Fibroblast of lung (primary cell): ENCODE results near the gene TICAM2. TPM values are rescaled to one million over a fixed set of nuclear protein-coding genes. Genes with fewer than 3 reads are reported as not detected.

Experiments
- DNase-seq, 2 donors: peaks; one replicate each; pipeline versions ENCODE4 v3.0.0 to v3.0.0-alpha.2; 2010; ENCODE audit warnings: low read depth in 2 of 2
- H2AFZ ChIP-seq: 2 replicates; pipeline ENCODE4 v1.5.1; 2012; ENCODE audit warnings: low read length, control low read depth, inconsistent platforms
- H3K27ac ChIP-seq: 2 replicates; pipeline ENCODE4 v1.5.1; 2011; ENCODE audit warnings: low read length, control low read depth; ENCODE audit not compliant: insufficient read depth
- H3K27me3 ChIP-seq: 2 replicates; pipeline ENCODE4 v1.5.1; 2011; ENCODE audit warnings: mild to moderate bottlenecking, low read length; ENCODE audit not compliant: control insufficient read depth, insufficient read depth
- H3K36me3 ChIP-seq: 2 replicates; pipeline ENCODE4 v1.5.1; 2011; ENCODE audit warnings: low read length; ENCODE audit not compliant: control insufficient read depth, insufficient read depth
- H3K4me1 ChIP-seq: 2 replicates; pipeline ENCODE4 v1.5.1; 2011; ENCODE audit warnings: low read length; ENCODE audit not compliant: control insufficient read depth, insufficient read depth; ENCODE audit errors: extremely low read depth
- H3K4me2 ChIP-seq: 2 replicates; pipeline ENCODE4 v1.5.1; 2011; ENCODE audit warnings: low read length, control low read depth; ENCODE audit not compliant: insufficient read depth; ENCODE audit errors: extremely low read depth
- H3K4me3 ChIP-seq, 4 experiments: fragments of 200-600 bp in 1 of 4; sonication (generic) in 1 of 4; replicated peaks in 1 of 4; 2 replicates each; pipeline ENCODE4 v1.5.1; 2011 to 2016; ENCODE audit warnings: low read length in 4 of 4, low read depth in 3 of 4, mild to moderate bottlenecking in 3 of 4, control low read depth in 2 of 4, inconsistent platforms in 1 of 4, mixed read lengths in 1 of 4; ENCODE audit not compliant: insufficient read depth in 1 of 4; ENCODE audit errors: control extremely low read depth in 1 of 4
- H3K79me2 ChIP-seq: 2 replicates; pipeline ENCODE4 v1.5.1; 2012; ENCODE audit warnings: mild to moderate bottlenecking, low read length, inconsistent platforms; ENCODE audit not compliant: control insufficient read depth, insufficient read depth
- H3K9ac ChIP-seq: 2 replicates; pipeline ENCODE4 v1.5.1; 2011; ENCODE audit warnings: mild to moderate bottlenecking, low read length, control low read depth; ENCODE audit not compliant: insufficient read depth
- H3K9me3 ChIP-seq: 2 replicates; pipeline ENCODE4 v1.5.1; 2012; ENCODE audit warnings: low read depth, low read length; ENCODE audit not compliant: control insufficient read depth, insufficient read depth
- H4K20me1 ChIP-seq: 2 replicates; pipeline ENCODE4 v1.5.1; 2011; ENCODE audit warnings: low read length; ENCODE audit not compliant: control insufficient read depth, insufficient read depth; ENCODE audit errors: extremely low read depth
- CTCF ChIP-seq, 2 donors: IDR thresholded peaks in 1 of 2; conservative IDR thresholded peaks in 1 of 2; 1 replicate in 1 of 2; 2 replicates in 1 of 2; pipeline ENCODE4 v1.5.1; 2011 to 2012; ENCODE audit warnings: low read length in 2 of 2, control low read depth in 1 of 2, inconsistent platforms in 1 of 2, low read depth in 1 of 2, mild to moderate bottlenecking in 1 of 2
- EZH2 ChIP-seq: IDR thresholded peaks from 2 replicates; pipeline ENCODE4 v1.5.1; 2012; ENCODE audit warnings: low read length, control low read depth, mild to moderate bottlenecking; ENCODE audit errors: missing control alignments
- polyA plus RNA-seq, 2 donors: library from polyadenylated mRNA; depleted of rRNA in 1 of 2; stranded (reverse) in 1 of 2; unstranded in 1 of 2; fragments of >200 nt; gene quantifications; 2 replicates each; pipeline ENCODE4 v1.2.1, GENCODE V29; 2011 to 2012; ENCODE audit warnings: missing spikeins in 1 of 2
- total RNA-seq: library from RNA; depleted of rRNA; stranded (reverse); fragments of >200 nt; gene quantifications from 2 replicates; pipeline ENCODE4 v1.2.1, GENCODE V29; 2014

TICAM2 gene
- total and polyA plus RNA-seq, 2 donors (not counting 1 experiment from before 2014, with no cell fraction given) = 8.8 to 10.3 TPM

DNA sequence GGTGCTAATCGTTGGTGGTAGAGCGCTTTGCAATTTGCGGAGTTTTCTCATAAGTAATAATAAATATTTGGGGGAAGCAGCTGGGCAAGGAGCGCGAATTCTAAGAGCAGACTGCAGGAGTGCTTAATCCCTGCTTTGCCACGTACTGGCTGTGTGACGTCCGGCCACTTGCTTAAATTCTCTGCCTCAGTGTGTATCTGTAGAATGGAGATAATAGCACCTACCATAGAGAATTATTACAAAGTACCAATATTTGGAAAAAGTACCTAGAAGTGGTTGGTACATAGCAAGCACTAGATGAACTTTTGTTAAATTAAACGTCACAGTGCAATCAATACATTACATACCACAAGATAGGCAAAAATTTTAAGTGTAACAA, 24.2 kb upstream of the TICAM2 start:
- peak overlapping the region; percentile 46 for H3K9ac ChIP-seq
- H3K4me3 ChIP-seq = peak overlapping the region; percentile 41 to 92 (median 58)
- peaks cover 3% of the 10 kb centered on the region for H4K20me1 ChIP-seq
- H3K27ac ChIP-seq = peak overlapping the region; percentile 48
- H3K27me3 ChIP-seq = no peaks in the 10 kb centered on the region
- no peak for TF ChIP-seq EZH2
- TF ChIP-seq CTCF (conservative IDR thresholded peaks at IDR 0.05 in 1 of 2, IDR thresholded peaks at IDR 0.05 in 1 of 2; ENCODE audit: low read depth in 1 of 2, low read length in 2 of 2) = no peak
- peak overlapping the region; percentile 41 for H2AFZ ChIP-seq
- H3K36me3 ChIP-seq = no peaks in the 10 kb centered on the region
- peaks cover 43% of the 10 kb centered on the region for H3K79me2 ChIP-seq
- H3K9me3 ChIP-seq = no peaks in the 10 kb centered on the region
- H3K4me1 ChIP-seq = peaks cover 2% of the 10 kb centered on the region
- DNase-seq = peak; percentile 64 to 67
- H3K4me2 ChIP-seq = peak overlapping the region; percentile 67

- Histone ChIP-seq H3K27ac (peak within 1 kb of the TSS; percentile 95), H3K4me2 (peak within 1 kb of the TSS; percentile 99), H3K4me1 (peaks cover 2% of the 10 kb centered on the region), H3K27me3 (no peaks in the 10 kb centered on the region), H4K20me1 (peaks cover 5% of the 10 kb centered on the region), H3K9me3 (no peaks in the 10 kb centered on the region), H3K79me2 (peaks cover 50% of the 10 kb centered on the region), H2AFZ (peak within 1 kb of the TSS; percentile 71), H3K4me3 (peak within 1 kb of the TSS; percentile 72 to 92 (median 82)), H3K9ac (peak within 1 kb of the TSS; percentile 92), H3K36me3 (no peaks in the 10 kb centered on the region)
- DNase-seq = peak; percentile 98
- TF ChIP-seq CTCF (conservative IDR thresholded peaks at IDR 0.05 in 1 of 2, IDR thresholded peaks at IDR 0.05 in 1 of 2; ENCODE audit: low read depth in 1 of 2, low read length in 2 of 2) = no peak
- no peak for TF ChIP-seq EZH2
Observed at GRCh38 chr5:115625579-115626444, 23.5 kb upstream of the TICAM2 start, which contains the start of gene TMED7. Gene TMED7 (minus strand): TSS chr5:115626036. CDS start chr5:115625792, 244 bp downstream.

GRCh38 chr5:115624994-115625393, 22.7 kb upstream of the TICAM2 start:
- no peaks in the 10 kb centered on the region for H3K27me3 ChIP-seq
- peak overlapping the region; percentile 99 for H3K4me2 ChIP-seq
- peaks cover 55% of the 10 kb centered on the region for H3K79me2 ChIP-seq
- H2AFZ ChIP-seq = no peak overlapping the region
- no peak for TF ChIP-seq CTCF (conservative IDR thresholded peaks at IDR 0.05 in 1 of 2, IDR thresholded peaks at IDR 0.05 in 1 of 2; ENCODE audit: low read depth in 1 of 2, low read length in 2 of 2)
- no peak for TF ChIP-seq EZH2
- peak overlapping the region; percentile 92 for H3K9ac ChIP-seq
- H3K4me1 ChIP-seq = peaks cover 2% of the 10 kb centered on the region
- H3K4me3 ChIP-seq = peak overlapping the region; percentile 72 to 89 (median 82)
- DNase-seq = no peak
- H4K20me1 ChIP-seq = peaks cover 5% of the 10 kb centered on the region
- peak overlapping the region; percentile 95 for H3K27ac ChIP-seq
- H3K9me3 ChIP-seq = no peaks in the 10 kb centered on the region
- no peaks in the 10 kb centered on the region for H3K36me3 ChIP-seq
